ENCODE measurements around the gene MCM3AP.

The MCM3AP gene

GRCh38 chr21:46239817-46240325 is 45.5 kb downstream of the MCM3AP start:
- no peak for TF ChIP-seq EZH2 (IDR thresholded peaks at IDR 0.05; ENCODE audit: borderline replicate concordance, low read depth, low read length, severe bottlenecking)
- TF ChIP-seq, protein P1, sequence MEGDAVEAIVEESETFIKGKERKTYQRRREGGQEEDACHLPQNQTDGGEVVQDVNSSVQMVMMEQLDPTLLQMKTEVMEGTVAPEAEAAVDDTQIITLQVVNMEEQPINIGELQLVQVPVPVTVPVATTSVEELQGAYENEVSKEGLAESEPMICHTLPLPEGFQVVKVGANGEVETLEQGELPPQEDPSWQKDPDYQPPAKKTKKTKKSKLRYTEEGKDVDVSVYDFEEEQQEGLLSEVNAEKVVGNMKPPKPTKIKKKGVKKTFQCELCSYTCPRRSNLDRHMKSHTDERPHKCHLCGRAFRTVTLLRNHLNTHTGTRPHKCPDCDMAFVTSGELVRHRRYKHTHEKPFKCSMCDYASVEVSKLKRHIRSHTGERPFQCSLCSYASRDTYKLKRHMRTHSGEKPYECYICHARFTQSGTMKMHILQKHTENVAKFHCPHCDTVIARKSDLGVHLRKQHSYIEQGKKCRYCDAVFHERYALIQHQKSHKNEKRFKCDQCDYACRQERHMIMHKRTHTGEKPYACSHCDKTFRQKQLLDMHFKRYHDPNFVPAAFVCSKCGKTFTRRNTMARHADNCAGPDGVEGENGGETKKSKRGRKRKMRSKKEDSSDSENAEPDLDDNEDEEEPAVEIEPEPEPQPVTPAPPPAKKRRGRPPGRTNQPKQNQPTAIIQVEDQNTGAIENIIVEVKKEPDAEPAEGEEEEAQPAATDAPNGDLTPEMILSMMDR (IDR thresholded peaks at IDR 0.05; ENCODE audit: borderline replicate concordance, extremely low read depth, low read length, poor library complexity, severe bottlenecking): no peak

DNA sequence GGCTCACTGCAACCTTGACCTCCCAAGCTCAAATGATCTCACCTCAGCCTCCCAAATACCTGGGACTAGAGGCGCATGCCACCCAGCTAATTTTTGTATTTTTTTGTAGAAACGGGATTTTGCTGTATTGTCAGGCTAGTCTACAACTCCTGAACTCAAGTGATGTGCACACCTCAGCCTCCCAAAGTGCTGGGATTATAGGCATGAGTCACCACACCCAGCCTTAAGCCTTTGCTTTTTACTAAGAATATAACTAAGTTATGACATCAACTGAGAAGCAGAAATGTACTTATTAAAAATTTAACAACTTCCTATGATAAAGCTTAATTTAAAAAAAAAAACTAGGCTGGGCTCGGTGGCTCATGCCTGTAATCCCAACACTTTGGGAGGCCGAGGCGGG is 47.9 kb downstream of the MCM3AP start:
- H3K4me2 ChIP-seq (ENCODE audit: insufficient read depth, low read length): no peak overlapping the region
- H3K27me3 ChIP-seq (ENCODE audit: insufficient read depth, low read length, poor library complexity): no peaks in the 10 kb centered on the region
- H3K4me1 ChIP-seq (ENCODE audit: insufficient read depth, low read length): no peaks in the 10 kb centered on the region
- TF ChIP-seq, protein P1 (IDR thresholded peaks at IDR 0.05; ENCODE audit: borderline replicate concordance, extremely low read depth, low read length, poor library complexity, severe bottlenecking): no peak
- TF ChIP-seq EZH2 (IDR thresholded peaks at IDR 0.05; ENCODE audit: borderline replicate concordance, low read depth, low read length, severe bottlenecking): no peak
- no peaks in the 10 kb centered on the region for H3K9me3 ChIP-seq (ENCODE audit: insufficient read depth, low read length, severe bottlenecking)
- peaks cover 7% of the 10 kb centered on the region; the same call in 1 of the 2 replicates for H4K20me1 ChIP-seq (ENCODE audit: insufficient read depth, low read length)
- H3K9ac ChIP-seq (ENCODE audit: low read depth, low read length): no peak overlapping the region
- H3K36me3 ChIP-seq (ENCODE audit: insufficient read depth, low read length): peaks cover 73% of the 10 kb centered on the region
- H3K27ac ChIP-seq (ENCODE audit: low read length): no peak overlapping the region
- H3K4me3 ChIP-seq (ENCODE audit: low read depth in 1 of 2, low read length in 2 of 2): no peak overlapping the region
- H2AFZ ChIP-seq (ENCODE audit: low read depth, low read length): no peak overlapping the region
- peaks cover 2% of the 10 kb centered on the region; the same call in 1 of the 2 replicates for H3K79me2 ChIP-seq (ENCODE audit: insufficient read depth, low read length)
- DNase-seq (no peak), ATAC-seq (ENCODE audit: insufficient read depth, low read depth) (no peak)

More at GRCh38 chr21:46239817-46240325, 45.5 kb downstream of the MCM3AP start:
- H3K27me3 ChIP-seq (ENCODE audit: insufficient read depth, low read length, poor library complexity): no peaks in the 10 kb centered on the region
- peaks cover 2% of the 10 kb centered on the region; the same call in 1 of the 2 replicates for H3K79me2 ChIP-seq (ENCODE audit: insufficient read depth, low read length)
- no peak overlapping the region for H3K4me3 ChIP-seq (ENCODE audit: low read depth in 1 of 2, low read length in 2 of 2)
- no peaks in the 10 kb centered on the region for H3K9me3 ChIP-seq (ENCODE audit: insufficient read depth, low read length, severe bottlenecking)
- H4K20me1 ChIP-seq (ENCODE audit: insufficient read depth, low read length): peaks cover 12% of the 10 kb centered on the region
- DNase-seq (no peak), ATAC-seq (ENCODE audit: insufficient read depth, low read depth) (no peak)
- peaks cover 83% of the 10 kb centered on the region for H3K36me3 ChIP-seq (ENCODE audit: insufficient read depth, low read length)
- no peak overlapping the region for H2AFZ ChIP-seq (ENCODE audit: low read depth, low read length)
- H3K4me1 ChIP-seq (ENCODE audit: insufficient read depth, low read length): no peaks in the 10 kb centered on the region
- no peak overlapping the region for H3K9ac ChIP-seq (ENCODE audit: low read depth, low read length)
- H3K4me2 ChIP-seq (ENCODE audit: insufficient read depth, low read length): no peak overlapping the region
- no peak overlapping the region for H3K27ac ChIP-seq (ENCODE audit: low read length)

- H3K9ac ChIP-seq (ENCODE audit: low read depth, low read length): no peak overlapping the region
- H3K27ac ChIP-seq (ENCODE audit: low read length): no peak overlapping the region
- peaks cover 22% of the 10 kb centered on the region for H3K4me1 ChIP-seq (ENCODE audit: insufficient read depth, low read length)
- H2AFZ ChIP-seq (ENCODE audit: low read depth, low read length): no peak overlapping the region
- no peak overlapping the region for H3K4me3 ChIP-seq (ENCODE audit: low read depth in 1 of 2, low read length in 2 of 2)
- ATAC-seq (ENCODE audit: insufficient read depth, low read depth) (no peak), DNase-seq (no peak)
- H3K4me2 ChIP-seq (ENCODE audit: insufficient read depth, low read length): no peak overlapping the region
- H3K9me3 ChIP-seq (ENCODE audit: insufficient read depth, low read length, severe bottlenecking): no peaks in the 10 kb centered on the region
- H4K20me1 ChIP-seq (ENCODE audit: insufficient read depth, low read length): peaks cover 7% of the 10 kb centered on the region; the same call in 1 of the 2 replicates
- no peaks in the 10 kb centered on the region for H3K27me3 ChIP-seq (ENCODE audit: insufficient read depth, low read length, poor library complexity)
- no peak for TF ChIP-seq EZH2 (IDR thresholded peaks at IDR 0.05; ENCODE audit: borderline replicate concordance, low read depth, low read length, severe bottlenecking)
- TF ChIP-seq, protein P1 (IDR thresholded peaks at IDR 0.05; ENCODE audit: borderline replicate concordance, extremely low read depth, low read length, poor library complexity, severe bottlenecking): no peak
- peaks cover 65% of the 10 kb centered on the region for H3K36me3 ChIP-seq (ENCODE audit: insufficient read depth, low read length)
- H3K79me2 ChIP-seq (ENCODE audit: insufficient read depth, low read length): peaks cover 25% of the 10 kb centered on the region
Observed at GRCh38 chr21:46234436-46234950, 50.9 kb downstream of the MCM3AP start.
